Lung (tissue), 12 donors: ENCODE results near the gene KIF18B. TPM values are rescaled to one million over a fixed set of nuclear protein-coding genes. Genes with fewer than 3 reads are reported as not detected.

Experiments used
- ATAC-seq: fragments of 200-7000 bp; cut with Tn5 transposase; one replicate; pipeline ENCODE4 v1.9.1; 2020; ENCODE audit warnings: moderate number of reproducible peaks; ENCODE audit not compliant: insufficient read depth, low FRiP score
- DNase-seq, 3 donors: peaks; one replicate each; pipeline ENCODE4 v3.0.0-alpha.2; 2013 to 2017
- H3K27ac ChIP-seq, 2 donors: one replicate each; pipeline ENCODE4 v1.5.1; 2013; ENCODE audit warnings: mild to moderate bottlenecking in 2 of 2, moderate library complexity in 2 of 2, control low read depth in 1 of 2, inconsistent platforms in 1 of 2, low read depth in 1 of 2, low read length in 1 of 2
- H3K27me3 ChIP-seq, 3 donors: one replicate each; pipeline ENCODE4 v1.5.1; 2013; ENCODE audit warnings: low read length in 2 of 3; ENCODE audit not compliant: control insufficient read depth in 3 of 3, insufficient read depth in 3 of 3
- H3K36me3 ChIP-seq, 4 donors: one replicate each; pipeline ENCODE4 v1.5.1; 2013; ENCODE audit warnings: low read length in 4 of 4, mild to moderate bottlenecking in 1 of 4, moderate library complexity in 1 of 4; ENCODE audit not compliant: control insufficient read depth in 4 of 4, insufficient read depth in 4 of 4
- H3K4me1 ChIP-seq, 5 donors: one replicate each; pipeline ENCODE4 v1.5.1; 2013; ENCODE audit warnings: low read length in 5 of 5, mild to moderate bottlenecking in 2 of 5, moderate library complexity in 1 of 5; ENCODE audit not compliant: control insufficient read depth in 5 of 5, insufficient read depth in 5 of 5
- H3K4me3 ChIP-seq: one replicate; pipeline ENCODE4 v1.5.1; 2013; ENCODE audit warnings: mild to moderate bottlenecking, control low read depth, moderate library complexity
- H3K9ac ChIP-seq, 2 donors: one replicate each; pipeline ENCODE4 v1.5.1; 2013; ENCODE audit warnings: low read length in 2 of 2, control low read depth in 1 of 2; ENCODE audit not compliant: insufficient read depth in 1 of 2
- H3K9me3 ChIP-seq, 4 donors: one replicate each; pipeline ENCODE4 v1.5.1; 2013; ENCODE audit warnings: low read length in 3 of 4, mild to moderate bottlenecking in 1 of 4, moderate library complexity in 1 of 4; ENCODE audit not compliant: control insufficient read depth in 4 of 4, insufficient read depth in 3 of 4
- WGBS, 2 donors: extraction: QIAGEN DNeasy Blood & Tissue Kit; methylation state at CpG; one replicate each; pipeline ENCODE4 v1.1.7; 2013; 5-methylcytosine and 5-hydroxymethylcytosine counted together
- polyA plus RNA-seq, 2 donors: library from polyadenylated mRNA; stranded (reverse); fragments of 200-250 nt; gene quantifications; one replicate each; pipeline ENCODE4 v1.2.1, GENCODE V29; 2013
- total RNA-seq, 2 donors: library from RNA; depleted of rRNA in 1 of 2; stranded (reverse); fragments of >200 nt in 1 of 2; gene quantifications; one replicate each; pipeline ENCODE4 v1.2.1, GENCODE V29; 2014 to 2021
- TF ChIP-seq, protein P1 (sequence below): IDR thresholded peaks from 2 replicates; pipeline ENCODE4 v1.5.1; 2012; ENCODE audit warnings: mild to moderate bottlenecking; ENCODE audit errors: control extremely low read depth, extremely low read depth
- donor health status: control.
- donor health status: control.
- donor health status: Bipolar disorder and iron deficiency.
- donor health status: healthy.
- donor health status: DM: yes; HTN: yes; CAD: no.

KIF18B gene
- total and polyA plus RNA-seq, 4 donors: 0.70 to 1.4 (median 0.83) TPM

DNA sequence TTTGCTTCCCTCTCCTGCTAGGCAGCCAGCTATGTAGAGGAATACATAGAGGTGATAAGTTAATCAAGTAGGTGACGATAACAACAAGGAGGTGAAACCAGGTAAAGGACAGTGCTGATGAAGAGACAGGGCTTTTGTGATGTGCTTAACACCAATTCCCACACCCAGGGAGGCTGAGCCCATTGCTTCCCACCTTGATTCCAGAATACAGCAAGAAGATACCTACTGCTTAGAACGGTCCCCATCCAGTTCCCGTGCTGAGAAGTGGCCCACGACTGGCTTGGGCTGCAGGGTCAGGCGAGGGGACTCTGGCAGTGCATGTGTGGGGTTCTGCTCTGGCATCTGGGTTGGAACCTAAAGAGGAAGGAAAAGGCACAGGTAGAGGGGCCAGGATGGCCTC, 16.2 kb downstream of the KIF18B start:
- no peak for DNase-seq
- no peak for ATAC-seq
- Histone ChIP-seq H3K36me3 (peaks cover 0 to 21% (median 1%) of the 10 kb centered on the region in 4 donors), H3K4me3 (no peak overlapping the region), H3K9ac (no peak overlapping the region), H3K27ac (no peak overlapping the region), H3K27me3 (no peaks in the 10 kb centered on the region), H3K9me3 (no peaks in the 10 kb centered on the region), H3K4me1 (peaks cover 0 to 3% (median 0%) of the 10 kb centered on the region in 5 donors)
- WGBS, 2 donors: 93 to 95% methylated on average over 5 of the region's 5 CpGs
- TF ChIP-seq, protein P1, sequence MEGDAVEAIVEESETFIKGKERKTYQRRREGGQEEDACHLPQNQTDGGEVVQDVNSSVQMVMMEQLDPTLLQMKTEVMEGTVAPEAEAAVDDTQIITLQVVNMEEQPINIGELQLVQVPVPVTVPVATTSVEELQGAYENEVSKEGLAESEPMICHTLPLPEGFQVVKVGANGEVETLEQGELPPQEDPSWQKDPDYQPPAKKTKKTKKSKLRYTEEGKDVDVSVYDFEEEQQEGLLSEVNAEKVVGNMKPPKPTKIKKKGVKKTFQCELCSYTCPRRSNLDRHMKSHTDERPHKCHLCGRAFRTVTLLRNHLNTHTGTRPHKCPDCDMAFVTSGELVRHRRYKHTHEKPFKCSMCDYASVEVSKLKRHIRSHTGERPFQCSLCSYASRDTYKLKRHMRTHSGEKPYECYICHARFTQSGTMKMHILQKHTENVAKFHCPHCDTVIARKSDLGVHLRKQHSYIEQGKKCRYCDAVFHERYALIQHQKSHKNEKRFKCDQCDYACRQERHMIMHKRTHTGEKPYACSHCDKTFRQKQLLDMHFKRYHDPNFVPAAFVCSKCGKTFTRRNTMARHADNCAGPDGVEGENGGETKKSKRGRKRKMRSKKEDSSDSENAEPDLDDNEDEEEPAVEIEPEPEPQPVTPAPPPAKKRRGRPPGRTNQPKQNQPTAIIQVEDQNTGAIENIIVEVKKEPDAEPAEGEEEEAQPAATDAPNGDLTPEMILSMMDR: no peak

DNA sequence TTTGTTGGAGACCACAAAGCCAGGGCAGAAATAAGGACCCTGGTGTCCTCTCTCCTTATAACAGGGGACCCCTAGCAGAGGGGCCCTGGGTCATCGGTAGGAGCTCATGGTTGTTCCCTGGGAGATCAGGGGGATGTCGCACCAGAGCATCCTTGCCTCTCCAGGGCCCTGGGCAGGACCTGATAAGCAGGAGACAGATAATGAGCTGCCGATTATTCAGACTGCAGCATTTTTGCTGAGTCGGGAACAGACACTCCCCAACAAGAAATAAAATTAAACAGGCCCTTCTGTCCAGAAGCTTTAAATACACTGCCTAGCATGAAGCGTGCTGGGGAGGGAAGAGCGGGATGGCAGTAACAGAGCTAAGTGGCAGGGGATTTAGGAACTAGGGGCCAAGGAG, 16.9 kb downstream of the KIF18B start:
- Histone ChIP-seq H3K9ac (no peak overlapping the region), H3K4me1 (peaks cover 0 to 3% (median 0%) of the 10 kb centered on the region in 5 donors), H3K9me3 (no peaks in the 10 kb centered on the region), H3K36me3 (peaks cover 0 to 17% (median under 1%) of the 10 kb centered on the region in 4 donors), H3K27me3 (no peaks in the 10 kb centered on the region), H3K27ac (no peak overlapping the region), H3K4me3 (no peak overlapping the region)
- DNase-seq: no peak
- WGBS, 2 donors: 85 to 95% methylated on average over 6 of the region's 6 CpGs
- ATAC-seq: no peak
- TF ChIP-seq, protein P1: no peak

DNA sequence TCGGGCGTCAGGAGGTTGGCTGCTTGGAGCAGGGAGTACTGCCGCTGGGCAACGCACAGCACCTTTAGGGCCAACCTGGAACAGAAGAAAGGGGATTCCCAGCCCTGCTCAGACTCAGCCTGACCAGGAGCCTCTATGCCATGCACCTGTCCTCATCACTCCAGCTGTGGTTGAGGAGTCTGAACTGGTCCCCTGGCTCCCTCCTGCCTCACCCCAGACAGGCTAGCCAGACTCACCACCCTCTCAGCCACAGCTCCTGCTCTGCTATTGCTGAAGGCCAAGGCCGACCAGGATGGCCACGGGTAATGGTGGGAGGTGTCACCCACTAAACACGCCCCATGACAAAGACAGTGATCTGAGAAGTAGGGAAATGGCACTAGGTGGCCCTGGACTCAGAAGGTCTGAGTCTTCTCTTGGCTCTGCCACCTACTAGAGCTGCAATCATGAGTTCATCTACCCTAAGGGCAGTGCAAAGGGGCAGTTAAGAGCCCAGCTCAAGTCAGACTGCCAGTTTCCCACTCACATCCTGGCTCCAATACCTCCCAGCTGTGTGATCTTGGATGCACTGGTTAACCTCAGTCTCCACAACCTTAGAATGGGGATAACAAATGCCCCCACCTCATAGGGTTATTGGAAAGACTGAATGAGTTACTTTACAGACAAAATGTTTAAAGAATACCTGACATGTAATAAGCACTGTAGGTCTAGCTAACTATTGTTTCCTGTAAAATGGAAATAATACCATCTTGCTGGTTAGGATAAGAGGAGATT, 18.4 kb downstream of the KIF18B start:
- DNase-seq (no peak), ATAC-seq (no peak)
- TF ChIP-seq, protein P1: no peak
- 95% methylated on average over 7 of the region's 7 CpGs for WGBS, 2 donors
- Histone ChIP-seq H3K27me3 (no peaks in the 10 kb centered on the region), H3K9ac (no peak overlapping the region), H3K9me3 (no peaks in the 10 kb centered on the region), H3K4me1 (peaks cover 0 to 3% (median 0%) of the 10 kb centered on the region in 5 donors), H3K27ac (no peak overlapping the region), H3K36me3 (peaks cover 0 to 14% (median 0%) of the 10 kb centered on the region in 4 donors), H3K4me3 (no peak overlapping the region)
